Liver (tissue), 9 donors: Measurements from ENCODE around the gene NUCB2. TPM values are rescaled to one million over a fixed set of nuclear protein-coding genes. Genes with fewer than 3 reads are reported as not detected.

Experiments used
- DNase-seq: peaks from one replicate; pipeline ENCODE4 v3.0.0-alpha.2; 2017; ENCODE audit warnings: low spot score
- H3K27ac ChIP-seq, 2 donors: one replicate each; pipeline ENCODE4 v1.7.0; 2013; ENCODE audit warnings: inconsistent platforms in 2 of 2, low read length in 2 of 2, control low read depth in 1 of 2, low read depth in 1 of 2, mild to moderate bottlenecking in 1 of 2
- H3K27me3 ChIP-seq, 4 donors: one replicate each; pipeline versions ENCODE4 v1.6.1 to v1.7.0; 2013; ENCODE audit warnings: low read length in 3 of 4, inconsistent platforms in 1 of 4, mild to moderate bottlenecking in 1 of 4, moderate library complexity in 1 of 4; ENCODE audit not compliant: control insufficient read depth in 4 of 4, insufficient read depth in 4 of 4
- H3K36me3 ChIP-seq, 4 donors: one replicate each; pipeline versions ENCODE4 v1.6.1 to v1.7.0; 2013; ENCODE audit warnings: low read length in 3 of 4, mild to moderate bottlenecking in 3 of 4, low read depth in 1 of 4, moderate library complexity in 1 of 4; ENCODE audit not compliant: control insufficient read depth in 4 of 4, insufficient read depth in 3 of 4
- H3K4me1 ChIP-seq, 4 donors: one replicate each; pipeline versions ENCODE4 v1.6.1 to v1.7.0; 2013; ENCODE audit warnings: low read length in 3 of 4, mild to moderate bottlenecking in 3 of 4, moderate library complexity in 1 of 4; ENCODE audit not compliant: control insufficient read depth in 4 of 4, insufficient read depth in 4 of 4
- H3K4me3 ChIP-seq, 3 donors: one replicate each; pipeline versions ENCODE4 v1.6.1 to v1.7.0; 2013; ENCODE audit warnings: low read length in 3 of 3, control low read depth in 1 of 3, low read depth in 1 of 3, mild to moderate bottlenecking in 1 of 3
- H3K9ac ChIP-seq, 2 donors: one replicate each; pipeline ENCODE4 v1.7.0; 2013; ENCODE audit warnings: low read length in 2 of 2, mild to moderate bottlenecking in 2 of 2, moderate library complexity in 2 of 2, control low read depth in 1 of 2, low read depth in 1 of 2
- H3K9me3 ChIP-seq, 4 donors: one replicate each; pipeline versions ENCODE4 v1.6.1 to v1.7.0; 2013; ENCODE audit warnings: low read length in 3 of 4; ENCODE audit not compliant: control insufficient read depth in 4 of 4
- EGR1 ChIP-seq, 2 donors: IDR thresholded peaks; 2 replicates each; pipeline ENCODE4 v1.6.1; 2016 to 2018; ENCODE audit warnings: antibody characterized with exemption in 2 of 2, low read depth in 2 of 2
- FOXA1 ChIP-seq: IDR thresholded peaks from 2 replicates; pipeline ENCODE4 v1.6.1; 2016; ENCODE audit warnings: antibody characterized with exemption
- FOXA2 ChIP-seq: IDR thresholded peaks from 2 replicates; pipeline ENCODE4 v1.6.1; 2016; ENCODE audit warnings: antibody characterized with exemption
- GABPA ChIP-seq, 2 donors: IDR thresholded peaks in 1 of 2; conservative IDR thresholded peaks in 1 of 2; 2 replicates each; pipeline ENCODE4 v1.6.1; 2016; ENCODE audit warnings: antibody characterized with exemption in 2 of 2, mild to moderate bottlenecking in 1 of 2, moderate library complexity in 1 of 2
- HNF4A ChIP-seq, 2 donors: conservative IDR thresholded peaks; 2 replicates each; pipeline ENCODE4 v1.6.1; 2016; ENCODE audit warnings: antibody characterized with exemption in 2 of 2, mild to moderate bottlenecking in 2 of 2
- HNF4G ChIP-seq: IDR thresholded peaks from 2 replicates; pipeline ENCODE4 v1.6.1; 2016; ENCODE audit warnings: antibody characterized with exemption
- JUND ChIP-seq, 2 donors: IDR thresholded peaks; 2 replicates each; pipeline ENCODE4 v1.6.1; 2016; ENCODE audit warnings: antibody characterized with exemption in 2 of 2
- NR2F2 ChIP-seq: IDR thresholded peaks from 2 replicates; pipeline ENCODE4 v1.6.1; 2016; ENCODE audit warnings: antibody characterized with exemption
- RAD21 ChIP-seq, 2 donors: IDR thresholded peaks; 2 replicates each; pipeline ENCODE4 v1.6.1; 2016; ENCODE audit warnings: antibody characterized with exemption in 2 of 2, mild to moderate bottlenecking in 2 of 2
- RXRA ChIP-seq, 2 donors: IDR thresholded peaks; 2 replicates each; pipeline ENCODE4 v1.6.1; 2017 to 2018; ENCODE audit warnings: antibody characterized with exemption in 2 of 2, mild to moderate bottlenecking in 1 of 2
- SP1 ChIP-seq: IDR thresholded peaks from 2 replicates; pipeline ENCODE4 v1.6.1; 2018; ENCODE audit warnings: antibody characterized with exemption, mild to moderate bottlenecking
- TAF1 ChIP-seq: conservative IDR thresholded peaks from 2 replicates; pipeline ENCODE4 v1.6.1; 2016; ENCODE audit warnings: antibody characterized with exemption, mild to moderate bottlenecking
- YY1 ChIP-seq: IDR thresholded peaks from 2 replicates; pipeline ENCODE4 v1.6.1; 2016; ENCODE audit warnings: antibody characterized with exemption, mild to moderate bottlenecking
- WGBS: extraction: QIAGEN DNeasy Blood & Tissue Kit; methylation state at CpG from one replicate; pipeline ENCODE4 v1.1.7; 2013; 5-methylcytosine and 5-hydroxymethylcytosine counted together
- polyA plus RNA-seq, 2 donors: library from polyadenylated mRNA; stranded (reverse) in 1 of 2; unstranded in 1 of 2; fragments of 200-250 nt in 1 of 2; fragments of >200 nt in 1 of 2; fragmentation: Nextera tagmentation in 1 of 2; extraction: Ambion mirVana in 1 of 2; gene quantifications; one replicate each; pipeline versions ENCODE4 v1.2.1 to v1.2.3, GENCODE V29; 2013 to 2015
- total RNA-seq, 2 donors: library from RNA; depleted of rRNA; stranded (reverse); fragments of >200 nt; gene quantifications; one replicate each; pipeline ENCODE4 v1.2.3, GENCODE V29; 2014
- TF ChIP-seq, protein P1 (sequence below): IDR thresholded peaks from 2 replicates; pipeline ENCODE4 v1.6.1; 2016; ENCODE audit warnings: antibody characterized with exemption
- TF ChIP-seq, protein P2 (sequence below): IDR thresholded peaks from 2 replicates; pipeline ENCODE4 v1.6.1; 2016; ENCODE audit warnings: antibody characterized with exemption
- TF ChIP-seq, protein P3 (sequence below): fragments of 150-350 bp; IDR thresholded peaks from 2 replicates; pipeline ENCODE4 v1.5.1; 2017; ENCODE audit warnings: improper control_type of control experiment, low read depth, low read length; ENCODE audit not compliant: missing input control
- TF ChIP-seq, protein P4 (sequence below): IDR thresholded peaks from 2 replicates; pipeline ENCODE4 v1.6.1; 2016; ENCODE audit warnings: antibody characterized with exemption
- donor health status: healthy.
- donor health status: healthy.
- donor health status: healthy.
- donor health status: healthy.
- donor health status: healthy.

The NUCB2 gene
- total and polyA plus RNA-seq, 4 donors, result 68.5 to 112 (median 103) TPM

DNA sequence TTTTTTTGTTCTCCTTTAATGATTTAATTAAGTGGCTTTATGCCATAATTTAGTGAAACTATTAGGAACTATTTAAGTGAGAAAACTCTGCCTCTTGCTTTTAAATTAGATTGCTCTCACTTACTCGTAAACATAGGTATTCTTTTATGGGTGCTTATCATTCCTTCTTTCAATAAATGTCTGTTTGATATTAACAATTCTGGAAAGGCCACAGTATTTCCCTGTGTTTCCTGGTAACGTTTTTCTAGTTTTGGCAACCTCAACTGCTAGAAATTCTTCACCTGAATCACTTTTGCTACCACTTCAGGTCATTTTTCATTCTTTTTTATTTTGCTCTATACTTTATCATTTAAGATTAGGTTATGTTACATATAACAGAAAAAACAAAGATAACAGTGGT lies 55.1 kb downstream of the NUCB2 start:
- no peak for DNase-seq
- Histone ChIP-seq H3K27ac (no peak overlapping the region), H3K9ac (no peak overlapping the region), H3K27me3 (no peaks in the 10 kb centered on the region), H3K9me3 (no peaks in the 10 kb centered on the region), H3K4me3 (no peak overlapping the region), H3K4me1 (no peaks in the 10 kb centered on the region), H3K36me3 (peaks cover 0 to 7% (median 4%) of the 10 kb centered on the region in 4 donors)
- TF ChIP-seq HNF4A (conservative IDR thresholded peaks at IDR 0.05), result no peak
- no peak for TF ChIP-seq NR2F2
- TF ChIP-seq RAD21 (IDR thresholded peaks at IDR 0.05), result no peak
- no peak for TF ChIP-seq SP1
- no peak for TF ChIP-seq EGR1 (IDR thresholded peaks at IDR 0.05; ENCODE audit: low read depth in 2 of 2)
- TF ChIP-seq TAF1, result no peak
- TF ChIP-seq, protein P1, sequence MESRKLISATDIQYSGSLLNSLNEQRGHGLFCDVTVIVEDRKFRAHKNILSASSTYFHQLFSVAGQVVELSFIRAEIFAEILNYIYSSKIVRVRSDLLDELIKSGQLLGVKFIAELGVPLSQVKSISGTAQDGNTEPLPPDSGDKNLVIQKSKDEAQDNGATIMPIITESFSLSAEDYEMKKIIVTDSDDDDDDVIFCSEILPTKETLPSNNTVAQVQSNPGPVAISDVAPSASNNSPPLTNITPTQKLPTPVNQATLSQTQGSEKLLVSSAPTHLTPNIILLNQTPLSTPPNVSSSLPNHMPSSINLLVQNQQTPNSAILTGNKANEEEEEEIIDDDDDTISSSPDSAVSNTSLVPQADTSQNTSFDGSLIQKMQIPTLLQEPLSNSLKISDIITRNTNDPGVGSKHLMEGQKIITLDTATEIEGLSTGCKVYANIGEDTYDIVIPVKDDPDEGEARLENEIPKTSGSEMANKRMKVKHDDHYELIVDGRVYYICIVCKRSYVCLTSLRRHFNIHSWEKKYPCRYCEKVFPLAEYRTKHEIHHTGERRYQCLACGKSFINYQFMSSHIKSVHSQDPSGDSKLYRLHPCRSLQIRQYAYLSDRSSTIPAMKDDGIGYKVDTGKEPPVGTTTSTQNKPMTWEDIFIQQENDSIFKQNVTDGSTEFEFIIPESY, result no peak
- TF ChIP-seq GABPA (IDR thresholded peaks at IDR 0.05 in 1 of 2, conservative IDR thresholded peaks at IDR 0.05 in 1 of 2), result no peak
- TF ChIP-seq, protein P2, sequence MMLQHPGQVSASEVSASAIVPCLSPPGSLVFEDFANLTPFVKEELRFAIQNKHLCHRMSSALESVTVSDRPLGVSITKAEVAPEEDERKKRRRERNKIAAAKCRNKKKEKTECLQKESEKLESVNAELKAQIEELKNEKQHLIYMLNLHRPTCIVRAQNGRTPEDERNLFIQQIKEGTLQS, result no peak
- TF ChIP-seq, protein P3, sequence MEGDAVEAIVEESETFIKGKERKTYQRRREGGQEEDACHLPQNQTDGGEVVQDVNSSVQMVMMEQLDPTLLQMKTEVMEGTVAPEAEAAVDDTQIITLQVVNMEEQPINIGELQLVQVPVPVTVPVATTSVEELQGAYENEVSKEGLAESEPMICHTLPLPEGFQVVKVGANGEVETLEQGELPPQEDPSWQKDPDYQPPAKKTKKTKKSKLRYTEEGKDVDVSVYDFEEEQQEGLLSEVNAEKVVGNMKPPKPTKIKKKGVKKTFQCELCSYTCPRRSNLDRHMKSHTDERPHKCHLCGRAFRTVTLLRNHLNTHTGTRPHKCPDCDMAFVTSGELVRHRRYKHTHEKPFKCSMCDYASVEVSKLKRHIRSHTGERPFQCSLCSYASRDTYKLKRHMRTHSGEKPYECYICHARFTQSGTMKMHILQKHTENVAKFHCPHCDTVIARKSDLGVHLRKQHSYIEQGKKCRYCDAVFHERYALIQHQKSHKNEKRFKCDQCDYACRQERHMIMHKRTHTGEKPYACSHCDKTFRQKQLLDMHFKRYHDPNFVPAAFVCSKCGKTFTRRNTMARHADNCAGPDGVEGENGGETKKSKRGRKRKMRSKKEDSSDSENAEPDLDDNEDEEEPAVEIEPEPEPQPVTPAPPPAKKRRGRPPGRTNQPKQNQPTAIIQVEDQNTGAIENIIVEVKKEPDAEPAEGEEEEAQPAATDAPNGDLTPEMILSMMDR, result no peak
- TF ChIP-seq FOXA2, result no peak
- no peak for TF ChIP-seq HNF4G
- TF ChIP-seq FOXA1, result no peak
- 84% methylated on average over 2 of the region's 2 CpGs for WGBS

DNA sequence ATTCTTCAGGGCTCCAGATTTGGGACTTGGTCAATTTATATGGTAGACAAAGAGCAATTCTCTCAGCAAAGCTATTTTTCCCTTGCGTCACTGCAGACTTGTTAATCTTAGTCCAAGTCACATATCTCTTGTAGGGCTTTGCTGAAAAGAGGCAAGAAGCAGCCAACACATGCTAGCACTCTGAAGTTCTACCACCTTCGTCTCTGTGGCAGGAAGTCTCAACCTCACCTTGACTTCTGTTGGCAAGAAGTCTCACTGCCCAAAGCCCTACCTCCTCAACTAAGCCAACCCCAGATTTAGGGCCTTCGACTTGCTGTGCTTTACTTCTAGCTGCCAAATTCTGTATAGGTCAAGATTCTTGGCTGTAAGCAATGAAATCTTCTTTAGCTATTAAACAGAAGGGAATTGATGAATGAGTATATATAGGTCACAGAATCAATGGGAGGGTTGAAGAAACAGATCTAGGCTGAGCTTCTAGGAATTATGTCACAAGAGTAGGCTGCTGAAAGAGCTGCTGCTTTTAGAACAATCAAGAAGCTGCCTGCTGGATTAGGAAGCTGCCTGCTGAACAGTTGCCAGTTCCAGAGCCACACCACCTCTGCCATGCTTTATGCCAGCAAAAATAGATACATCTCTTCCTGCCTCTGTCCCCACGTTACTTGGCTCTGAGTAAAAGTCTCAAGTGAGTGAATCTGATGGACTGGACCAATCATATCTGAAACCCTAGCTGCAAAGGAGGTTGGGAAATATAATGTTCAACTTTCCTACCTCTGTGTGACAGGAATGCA lies 57.5 kb downstream of the NUCB2 start:
- no peak overlapping the region for H3K27ac ChIP-seq
- H3K4me1 ChIP-seq, result no peaks in the 10 kb centered on the region
- H3K27me3 ChIP-seq, result no peaks in the 10 kb centered on the region
- H3K4me3 ChIP-seq, result no peak overlapping the region
- no peaks in the 10 kb centered on the region for H3K9me3 ChIP-seq
- no peak overlapping the region for H3K9ac ChIP-seq
- no peak for DNase-seq
- H3K36me3 ChIP-seq, result peaks cover 0 to 7% (median 3%) of the 10 kb centered on the region in 4 donors
- WGBS, result 93% methylated on average over 4 of the region's 4 CpGs
- no peak for TF ChIP-seq RXRA (IDR thresholded peaks at IDR 0.05)
- no peak for TF ChIP-seq TAF1
- no peak for TF ChIP-seq FOXA1
- TF ChIP-seq, protein P4, sequence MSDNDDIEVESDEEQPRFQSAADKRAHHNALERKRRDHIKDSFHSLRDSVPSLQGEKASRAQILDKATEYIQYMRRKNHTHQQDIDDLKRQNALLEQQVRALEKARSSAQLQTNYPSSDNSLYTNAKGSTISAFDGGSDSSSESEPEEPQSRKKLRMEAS, result no peak
- no peak for TF ChIP-seq HNF4A (conservative IDR thresholded peaks at IDR 0.05)
- no peak for TF ChIP-seq EGR1 (IDR thresholded peaks at IDR 0.05; ENCODE audit: low read depth in 2 of 2)
- no peak for TF ChIP-seq NR2F2
- no peak for TF ChIP-seq YY1
- no peak for TF ChIP-seq SP1
- TF ChIP-seq RAD21 (IDR thresholded peaks at IDR 0.05), result no peak
- TF ChIP-seq FOXA2, result no peak
- no peak for TF ChIP-seq JUND (IDR thresholded peaks at IDR 0.05)
- no peak for TF ChIP-seq GABPA (IDR thresholded peaks at IDR 0.05 in 1 of 2, conservative IDR thresholded peaks at IDR 0.05 in 1 of 2)
- TF ChIP-seq HNF4G, result no peak
- TF ChIP-seq, protein P3, result no peak
- TF ChIP-seq, protein P1, result no peak
- TF ChIP-seq, protein P2, result no peak
